Panc1 (cell line): ENCODE results near the gene GNB1. TPM values are rescaled to one million over a fixed set of nuclear protein-coding genes. Genes with fewer than 3 reads are reported as not detected.

ENCODE experiments used
- ATAC-seq: fragments of 200-7000 bp; cut with Tn5 transposase; 2 replicates; pipeline ENCODE4 v1.9.1; 2020; ENCODE audit warnings: mild to moderate bottlenecking, moderate library complexity
- BruUV-seq: library from RNA; stranded (reverse); fragments of 400-500 nt; replicated peaks from 2 replicates; lab custom pipeline; 2021; lab: Mats Ljungman, UMichigan
- CTCF ChIA-PET: fragments of 300-600 bp; sonication (Branson Sonifier 250); formaldehyde crosslinking; loops from one replicate; lab custom pipeline; 2022; ENCODE audit warnings: antibody characterized with exemption; lab: Charles Lee
- POLR2A ChIA-PET: fragments of 300-600 bp; sonication (Branson Sonifier 250); formaldehyde crosslinking; loops from one replicate; lab custom pipeline; 2022; ENCODE audit warnings: antibody characterized with exemption; lab: Charles Lee
- DNase-seq: peaks from one replicate; pipeline ENCODE4 v3.0.0-alpha.2; 2010; ENCODE audit warnings: low read depth, low spot score
- H3K27ac ChIP-seq: 2 replicates; pipeline ENCODE4 v1.5.1; 2011; ENCODE audit warnings: mild to moderate bottlenecking, low read length, inconsistent platforms
- H3K27me3 ChIP-seq: fragments of 200-500 bp; sonication (Bioruptor generic); 2 replicates; pipeline ENCODE4 v1.6.0; 2014; ENCODE audit warnings: low read length, inconsistent platforms; ENCODE audit not compliant: control insufficient read depth, insufficient read depth
- H3K36me3 ChIP-seq: fragments of 200-500 bp; sonication (Bioruptor generic); 2 replicates; pipeline ENCODE4 v1.5.1; 2014; ENCODE audit warnings: inconsistent platforms, mild to moderate bottlenecking, low read length, moderate library complexity; ENCODE audit not compliant: control insufficient read depth, insufficient read depth
- H3K4me1 ChIP-seq: 2 replicates; pipeline ENCODE4 v1.5.1; 2011; ENCODE audit warnings: inconsistent platforms, mild to moderate bottlenecking, low read length, moderate library complexity; ENCODE audit not compliant: control insufficient read depth, insufficient read depth
- H3K4me3 ChIP-seq, 2 experiments: 2 replicates each; pipeline ENCODE4 v1.5.1; 2011 to 2012; ENCODE audit warnings: low read depth in 2 of 2, low read length in 2 of 2, mild to moderate bottlenecking in 2 of 2, inconsistent platforms in 1 of 2, moderate library complexity in 1 of 2
- H3K9me3 ChIP-seq: fragments of 200-500 bp; sonication (Bioruptor generic); 2 replicates; pipeline ENCODE4 v1.5.1; 2014; ENCODE audit warnings: low read depth, mild to moderate bottlenecking, inconsistent platforms, low read length, moderate library complexity; ENCODE audit not compliant: control insufficient read depth, insufficient read depth
- POLR2AphosphoS5 ChIP-seq: IDR thresholded peaks from 2 replicates; pipeline ENCODE4 v1.6.1; 2012; ENCODE audit warnings: mild to moderate bottlenecking, low read depth, low read length, moderate library complexity
- SIN3A ChIP-seq: IDR thresholded peaks from 2 replicates; pipeline ENCODE4 v1.6.1; 2012; ENCODE audit warnings: low read depth, mild to moderate bottlenecking, low read length, moderate library complexity, borderline replicate concordance; ENCODE audit not compliant: insufficient read depth
- TCF7L2 ChIP-seq: IDR thresholded peaks from 2 replicates; pipeline ENCODE4 v1.6.1; 2011; ENCODE audit warnings: mild to moderate bottlenecking, low read depth, low read length, inconsistent platforms
- in situ Hi-C: cut with HindIII; loops from 2 replicates; pipeline ENCODE4 v1.10.0; 2016; ENCODE audit warnings: low sequenced_read_pairs, low pct_unique_long_range_greater_than_20kb
- intact Hi-C: fragments of 100-400 bp; cut with micrococcal nuclease; formaldehyde crosslinking; loops from one replicate; pipeline ENCODE4 v1.10.0; 2022; ENCODE audit not compliant: unreplicated experiment
- total RNA-seq: library from RNA; stranded (reverse); gene quantifications from one replicate; pipeline ENCODE4 v1.2.1, GENCODE V29; 2021; ENCODE audit not compliant: unreplicated experiment
- TF ChIP-seq, protein P1 (sequence below), 2 experiments: IDR thresholded peaks; 2 replicates each; pipeline ENCODE4 v1.6.1; 2011 to 2012; ENCODE audit warnings: low read depth in 2 of 2, control low read depth in 1 of 2, low read length in 1 of 2, mild to moderate bottlenecking in 1 of 2, moderate library complexity in 1 of 2; ENCODE audit not compliant: insufficient read depth in 1 of 2
- TF ChIP-seq, protein P2 (sequence below): fragments of 450-650 bp; IDR thresholded peaks from 2 replicates; pipeline ENCODE4 v1.5.1; 2017; ENCODE audit warnings: mild to moderate bottlenecking

GNB1 gene
- total RNA-seq, 1 experiment from 2014 or later, result 499 TPM

DNA sequence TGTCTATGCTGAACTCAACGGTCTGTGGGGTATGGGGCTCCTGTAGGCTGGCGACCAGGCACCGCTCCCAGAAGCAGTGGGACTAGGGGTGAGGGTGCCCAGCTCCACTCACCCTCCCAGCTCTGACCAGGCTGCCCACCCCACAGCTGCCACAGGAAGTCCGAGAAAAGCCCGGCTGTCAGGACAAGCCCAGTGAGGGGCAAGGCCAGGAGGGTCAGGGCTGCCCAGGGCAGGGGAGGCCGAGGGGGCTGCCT lies 31.7 kb upstream of the GNB1 start:
- intact Hi-C loops (no loop called here), in situ Hi-C loops (no loop called here)
- Histone ChIP-seq H3K9me3 (no peaks in the 10 kb centered on the region), H3K27me3 (no peaks in the 10 kb centered on the region), H3K27ac (no peak overlapping the region), H3K4me1 (no peaks in the 10 kb centered on the region), H3K4me3 (no peak overlapping the region), H3K36me3 (no peaks in the 10 kb centered on the region)
- POLR2A ChIA-PET, result no interaction called here
- TF ChIP-seq POLR2AphosphoS5, result no peak
- TF ChIP-seq TCF7L2, result no peak
- TF ChIP-seq SIN3A, result no peak
- TF ChIP-seq, protein P1, sequence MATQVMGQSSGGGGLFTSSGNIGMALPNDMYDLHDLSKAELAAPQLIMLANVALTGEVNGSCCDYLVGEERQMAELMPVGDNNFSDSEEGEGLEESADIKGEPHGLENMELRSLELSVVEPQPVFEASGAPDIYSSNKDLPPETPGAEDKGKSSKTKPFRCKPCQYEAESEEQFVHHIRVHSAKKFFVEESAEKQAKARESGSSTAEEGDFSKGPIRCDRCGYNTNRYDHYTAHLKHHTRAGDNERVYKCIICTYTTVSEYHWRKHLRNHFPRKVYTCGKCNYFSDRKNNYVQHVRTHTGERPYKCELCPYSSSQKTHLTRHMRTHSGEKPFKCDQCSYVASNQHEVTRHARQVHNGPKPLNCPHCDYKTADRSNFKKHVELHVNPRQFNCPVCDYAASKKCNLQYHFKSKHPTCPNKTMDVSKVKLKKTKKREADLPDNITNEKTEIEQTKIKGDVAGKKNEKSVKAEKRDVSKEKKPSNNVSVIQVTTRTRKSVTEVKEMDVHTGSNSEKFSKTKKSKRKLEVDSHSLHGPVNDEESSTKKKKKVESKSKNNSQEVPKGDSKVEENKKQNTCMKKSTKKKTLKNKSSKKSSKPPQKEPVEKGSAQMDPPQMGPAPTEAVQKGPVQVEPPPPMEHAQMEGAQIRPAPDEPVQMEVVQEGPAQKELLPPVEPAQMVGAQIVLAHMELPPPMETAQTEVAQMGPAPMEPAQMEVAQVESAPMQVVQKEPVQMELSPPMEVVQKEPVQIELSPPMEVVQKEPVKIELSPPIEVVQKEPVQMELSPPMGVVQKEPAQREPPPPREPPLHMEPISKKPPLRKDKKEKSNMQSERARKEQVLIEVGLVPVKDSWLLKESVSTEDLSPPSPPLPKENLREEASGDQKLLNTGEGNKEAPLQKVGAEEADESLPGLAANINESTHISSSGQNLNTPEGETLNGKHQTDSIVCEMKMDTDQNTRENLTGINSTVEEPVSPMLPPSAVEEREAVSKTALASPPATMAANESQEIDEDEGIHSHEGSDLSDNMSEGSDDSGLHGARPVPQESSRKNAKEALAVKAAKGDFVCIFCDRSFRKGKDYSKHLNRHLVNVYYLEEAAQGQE (IDR thresholded peaks at IDR 0.05; ENCODE audit: insufficient read depth in 1 of 2, low read depth in 2 of 2, low read length in 1 of 2), result no peak
- TF ChIP-seq, protein P2, sequence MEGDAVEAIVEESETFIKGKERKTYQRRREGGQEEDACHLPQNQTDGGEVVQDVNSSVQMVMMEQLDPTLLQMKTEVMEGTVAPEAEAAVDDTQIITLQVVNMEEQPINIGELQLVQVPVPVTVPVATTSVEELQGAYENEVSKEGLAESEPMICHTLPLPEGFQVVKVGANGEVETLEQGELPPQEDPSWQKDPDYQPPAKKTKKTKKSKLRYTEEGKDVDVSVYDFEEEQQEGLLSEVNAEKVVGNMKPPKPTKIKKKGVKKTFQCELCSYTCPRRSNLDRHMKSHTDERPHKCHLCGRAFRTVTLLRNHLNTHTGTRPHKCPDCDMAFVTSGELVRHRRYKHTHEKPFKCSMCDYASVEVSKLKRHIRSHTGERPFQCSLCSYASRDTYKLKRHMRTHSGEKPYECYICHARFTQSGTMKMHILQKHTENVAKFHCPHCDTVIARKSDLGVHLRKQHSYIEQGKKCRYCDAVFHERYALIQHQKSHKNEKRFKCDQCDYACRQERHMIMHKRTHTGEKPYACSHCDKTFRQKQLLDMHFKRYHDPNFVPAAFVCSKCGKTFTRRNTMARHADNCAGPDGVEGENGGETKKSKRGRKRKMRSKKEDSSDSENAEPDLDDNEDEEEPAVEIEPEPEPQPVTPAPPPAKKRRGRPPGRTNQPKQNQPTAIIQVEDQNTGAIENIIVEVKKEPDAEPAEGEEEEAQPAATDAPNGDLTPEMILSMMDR, result no peak
- no peak for ATAC-seq
- no peak for DNase-seq
- CTCF ChIA-PET, result no interaction called here
- no TSS peak for BruUV-seq

DNA sequence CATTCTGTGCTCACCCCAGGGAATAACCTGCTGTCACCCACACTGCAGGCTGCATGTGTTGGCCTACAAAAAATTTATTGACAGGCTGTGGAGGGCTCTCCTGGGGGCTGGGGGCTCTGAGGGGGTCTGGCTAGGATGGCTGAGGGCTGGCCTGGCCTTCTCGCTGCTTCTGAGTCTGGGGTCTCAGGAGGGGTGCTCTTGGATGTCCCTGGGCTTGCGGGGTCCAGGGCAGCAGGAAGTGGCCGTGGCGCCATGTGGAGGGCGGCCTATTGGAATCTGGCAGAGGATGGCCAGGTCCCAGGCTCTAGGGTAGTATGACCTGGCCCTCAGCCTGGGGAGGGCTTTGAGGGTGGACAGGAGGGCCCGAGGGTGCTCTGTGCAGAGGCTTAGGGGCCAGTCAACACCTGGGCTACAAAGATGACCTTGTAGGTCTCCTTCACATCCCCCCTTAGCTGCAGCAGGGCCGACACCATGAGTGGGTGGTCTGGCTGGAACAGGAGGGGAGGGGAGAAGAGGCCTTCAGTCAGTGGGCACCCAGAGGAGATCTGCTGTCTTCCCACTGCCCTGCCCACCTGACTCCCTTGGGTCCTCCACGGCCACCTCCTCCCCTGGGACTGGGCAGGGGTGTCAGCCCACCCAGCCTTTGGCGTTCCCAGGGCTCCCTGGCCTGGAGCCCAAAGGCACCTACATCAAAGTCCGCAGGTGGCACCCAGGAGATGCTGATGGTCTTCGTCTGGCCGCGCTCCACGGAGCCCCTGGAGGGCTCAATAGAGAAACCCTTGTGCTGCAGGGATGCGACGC lies 31.2 kb upstream of the GNB1 start:
- POLR2A ChIA-PET, result no interaction called here
- DNase-seq (no peak), ATAC-seq (no peak)
- Histone ChIP-seq H3K4me1 (no peaks in the 10 kb centered on the region), H3K9me3 (no peaks in the 10 kb centered on the region), H3K4me3 (no peak overlapping the region), H3K36me3 (no peaks in the 10 kb centered on the region), H3K27ac (no peak overlapping the region), H3K27me3 (no peaks in the 10 kb centered on the region)
- intact Hi-C loops, result no loop called here
- BruUV-seq, result no TSS peak
- in situ Hi-C loops, result no loop called here
- TF ChIP-seq, protein P2, result no peak
- no peak for TF ChIP-seq POLR2AphosphoS5
- TF ChIP-seq SIN3A, result no peak
- TF ChIP-seq, protein P1 (IDR thresholded peaks at IDR 0.05; ENCODE audit: insufficient read depth in 1 of 2, low read depth in 2 of 2, low read length in 1 of 2), result no peak
- no peak for TF ChIP-seq TCF7L2
- CTCF ChIA-PET, result no interaction called here
